BLaER1 treated with 17β-estradiol and CSF1 and Interleukin-3, amounts not matched to agents 10 nM and 100 nM (cell line): ENCODE results near the gene CLCNKA.

Source experiments
- H3K27ac ChIP-seq, 11 experiments: shearing (Covaris generic); formaldehyde crosslinking; 2 replicates each; pipeline ENCODE4 v1.8.1; 2022
- H3K27me3 ChIP-seq, 11 experiments: shearing (Covaris generic); formaldehyde crosslinking; 2 replicates each; pipeline ENCODE4 v1.8.1; 2022
- H3K36me3 ChIP-seq, 11 experiments: shearing (Covaris generic); formaldehyde crosslinking; 2 replicates each; pipeline ENCODE4 v1.8.1; 2022
- H3K4me1 ChIP-seq, 10 experiments: shearing (Covaris generic); formaldehyde crosslinking; 2 replicates each; pipeline ENCODE4 v1.8.1; 2022
- H3K4me2 ChIP-seq, 11 experiments: shearing (Covaris generic); formaldehyde crosslinking; 2 replicates each; pipeline ENCODE4 v1.8.1; 2022
- H3K4me3 ChIP-seq, 10 experiments: shearing (Covaris generic); formaldehyde crosslinking; 2 replicates each; pipeline ENCODE4 v1.8.1; 2022
- H3K9ac ChIP-seq, 11 experiments: shearing (Covaris generic); formaldehyde crosslinking; 2 replicates each; pipeline ENCODE4 v1.8.1; 2022
- H3K9me3 ChIP-seq, 11 experiments: shearing (Covaris generic); formaldehyde crosslinking; replicated peaks in 1 of 11; 2 replicates each; pipeline ENCODE4 v1.8.1; 2022
- H4K20me1 ChIP-seq, 11 experiments: shearing (Covaris generic); formaldehyde crosslinking; 2 replicates each; pipeline ENCODE4 v1.8.1; 2022
- Cebpa-rat ChIP-seq, 11 experiments: shearing (Covaris generic); IDR thresholded peaks; 2 replicates each; pipeline ENCODE4 v1.8.1; 2022

Gene CLCNKA

DNA sequence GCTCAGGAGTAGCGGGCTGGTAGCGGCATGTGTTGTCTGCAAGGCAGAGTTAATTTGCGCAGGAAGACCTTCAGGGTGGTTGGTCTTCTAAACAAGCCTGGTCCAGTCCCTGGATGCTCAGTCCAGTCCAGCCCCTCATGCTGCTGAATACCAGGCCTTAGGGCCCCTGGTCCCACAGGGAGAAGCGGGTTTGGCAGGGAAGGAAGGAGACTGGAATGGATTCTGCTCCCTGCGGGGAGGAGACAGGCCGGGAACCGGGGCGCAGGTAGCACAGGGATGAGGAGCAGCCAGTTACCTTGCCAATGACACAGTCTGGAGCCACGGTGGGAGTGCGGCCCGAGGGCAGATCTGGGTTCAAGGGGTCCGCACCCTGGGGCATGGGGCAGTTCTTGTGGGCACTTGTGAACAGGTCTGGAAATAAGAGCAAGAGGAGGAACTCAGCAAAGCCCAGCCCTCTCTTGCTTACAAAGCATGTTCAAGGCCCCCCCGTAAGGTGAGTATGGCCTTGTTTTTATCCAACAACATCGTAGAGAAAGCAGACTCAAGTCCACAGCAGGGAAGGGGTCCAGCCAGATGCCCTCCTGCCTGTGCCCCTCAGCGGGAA, 41.5 kb downstream of the CLCNKA start:
- peaks cover 26 to 54% (median 44%) of the 10 kb centered on the region in 10 experiments for H3K4me1 ChIP-seq
- TF ChIP-seq Cebpa-rat (IDR thresholded peaks at IDR 0.05) = no peak
- H3K4me3 ChIP-seq = no peak overlapping the region
- H4K20me1 ChIP-seq = peaks cover 0 to 4% (median 0%) of the 10 kb centered on the region in 11 experiments; a peak in 3 of 22 replicates
- H3K4me2 ChIP-seq = peak overlapping the region; percentile 52 to 91 (median 87)
- no peak overlapping the region for H3K27ac ChIP-seq
- no peaks in the 10 kb centered on the region for H3K36me3 ChIP-seq
- peaks cover 0 to 22% (median 0%) of the 10 kb centered on the region in 11 experiments; a peak in 4 of 22 replicates for H3K27me3 ChIP-seq
- H3K9ac ChIP-seq = peak overlapping the region in 7 of 11 experiments; percentile 4 to 43 (median 11); a peak in 4 of 22 replicates
- no peaks in the 10 kb centered on the region for H3K9me3 ChIP-seq

DNA sequence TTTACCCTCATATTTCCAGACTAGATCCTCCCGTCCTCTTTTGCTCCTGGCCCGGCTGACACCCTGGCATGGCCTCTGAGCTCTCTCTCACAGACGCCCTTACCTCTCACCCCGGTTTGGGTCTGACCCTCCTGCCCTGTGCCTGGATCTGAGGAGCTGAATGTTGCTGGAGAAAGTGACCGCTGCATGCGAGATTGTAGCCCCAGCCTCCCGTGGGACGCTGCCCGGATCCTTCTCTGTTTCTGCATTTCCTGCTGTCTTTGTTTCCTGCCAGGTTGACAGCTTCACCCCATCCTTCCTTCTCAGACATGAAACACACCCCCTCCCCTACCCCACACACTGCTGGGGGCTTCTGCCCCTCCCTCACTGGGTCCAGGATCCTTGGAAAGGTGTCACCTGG, 42.1 kb downstream of the CLCNKA start:
- Histone ChIP-seq H3K36me3 (no peaks in the 10 kb centered on the region), H3K27ac (0 out of 22 replicates have a peak overlapping the region, but pooled peaks of 1 of the 11 experiments have one; percentile 21), H3K27me3 (peaks cover 0 to 22% (median 0%) of the 10 kb centered on the region in 11 experiments; a peak in 4 of 22 replicates), H3K9ac (peak overlapping the region in 9 of 11 experiments; percentile 4 to 53 (median 17); a peak in 7 of 22 replicates), H3K9me3 (no peaks in the 10 kb centered on the region), H3K4me1 (peaks cover 31 to 60% (median 50%) of the 10 kb centered on the region in 10 experiments), H4K20me1 (peaks cover 0 to 4% (median 0%) of the 10 kb centered on the region in 11 experiments; a peak in 3 of 22 replicates), H3K4me2 (peak overlapping the region; percentile 52 to 91 (median 87)), H3K4me3 (peak overlapping the region in 1 of 10 experiments; percentile 3; a peak in 2 of 20 replicates)
- TF ChIP-seq Cebpa-rat (IDR thresholded peaks at IDR 0.05) = no peak

DNA sequence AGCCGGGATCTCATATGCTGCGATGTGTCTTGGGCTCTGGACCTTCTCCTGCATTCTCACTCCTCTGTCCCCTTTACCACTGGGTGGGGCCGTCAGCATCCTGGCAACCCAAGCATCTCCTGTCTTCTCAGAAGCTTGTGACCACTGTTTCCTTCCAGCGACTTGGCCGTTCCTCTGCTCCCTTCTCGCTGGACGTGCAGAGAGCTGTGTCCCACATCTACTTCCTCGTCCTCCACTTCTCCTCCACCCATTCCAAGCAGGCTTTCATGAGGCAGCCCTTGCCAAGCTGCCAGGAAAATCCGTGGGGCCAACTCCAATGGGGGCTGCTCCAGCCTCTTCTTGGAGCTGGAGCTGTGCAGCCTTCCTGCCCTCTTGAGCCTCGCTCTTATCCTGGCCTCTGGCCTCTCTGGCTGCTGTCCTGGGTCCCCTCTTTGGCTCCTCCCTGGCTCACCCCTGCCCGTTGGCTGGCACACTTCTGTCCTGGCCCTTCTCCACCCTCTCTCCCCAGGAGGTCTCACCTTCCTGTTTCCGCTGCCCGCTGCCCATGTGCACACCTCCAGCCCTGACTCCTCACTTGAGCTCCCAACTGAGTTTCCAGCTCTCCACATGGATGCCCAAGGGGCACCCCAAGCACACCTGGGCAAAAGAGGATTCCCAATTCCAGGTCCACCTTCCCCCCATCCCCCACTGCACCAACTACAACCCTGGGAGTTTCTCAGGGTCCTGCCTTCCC, 42.9 kb downstream of the CLCNKA start:
- Histone ChIP-seq H3K4me1 (peaks cover 31 to 68% (median 58%) of the 10 kb centered on the region in 10 experiments), H3K4me2 (peak overlapping the region; percentile 52 to 91 (median 87)), H3K4me3 (peak overlapping the region in 1 of 10 experiments; percentile 3; a peak in 3 of 20 replicates), H4K20me1 (peaks cover 0 to 4% (median 0%) of the 10 kb centered on the region in 11 experiments; a peak in 3 of 22 replicates), H3K27me3 (peaks cover 0 to 22% (median 0%) of the 10 kb centered on the region in 11 experiments; a peak in 4 of 22 replicates), H3K27ac (0 out of 22 replicates have a peak overlapping the region, but pooled peaks of 1 of the 11 experiments have one; percentile 21), H3K9ac (peak overlapping the region in 4 of 11 experiments; percentile 7 to 53 (median 14); a peak in 2 of 22 replicates), H3K9me3 (no peaks in the 10 kb centered on the region), H3K36me3 (no peaks in the 10 kb centered on the region)
- TF ChIP-seq Cebpa-rat (IDR thresholded peaks at IDR 0.05) = no peak

DNA sequence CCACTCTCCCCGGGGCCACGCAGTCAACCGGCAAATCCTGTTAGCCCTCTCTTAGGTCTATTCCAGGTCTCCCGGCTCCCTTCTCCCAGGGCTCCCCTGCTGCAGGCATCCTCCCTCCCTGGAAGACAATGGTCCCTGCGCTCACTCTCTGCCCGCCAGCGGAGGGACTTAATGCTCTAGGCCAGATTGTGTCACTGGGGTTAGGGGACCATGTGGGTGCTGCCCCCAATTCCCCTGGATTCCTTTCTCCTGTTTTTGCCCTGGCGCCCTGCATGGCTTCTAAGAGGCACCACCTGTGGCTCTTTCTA, 43.4 kb downstream of the CLCNKA start:
- H3K27me3 ChIP-seq = peaks cover 0 to 22% (median 0%) of the 10 kb centered on the region in 11 experiments; a peak in 4 of 22 replicates

DNA sequence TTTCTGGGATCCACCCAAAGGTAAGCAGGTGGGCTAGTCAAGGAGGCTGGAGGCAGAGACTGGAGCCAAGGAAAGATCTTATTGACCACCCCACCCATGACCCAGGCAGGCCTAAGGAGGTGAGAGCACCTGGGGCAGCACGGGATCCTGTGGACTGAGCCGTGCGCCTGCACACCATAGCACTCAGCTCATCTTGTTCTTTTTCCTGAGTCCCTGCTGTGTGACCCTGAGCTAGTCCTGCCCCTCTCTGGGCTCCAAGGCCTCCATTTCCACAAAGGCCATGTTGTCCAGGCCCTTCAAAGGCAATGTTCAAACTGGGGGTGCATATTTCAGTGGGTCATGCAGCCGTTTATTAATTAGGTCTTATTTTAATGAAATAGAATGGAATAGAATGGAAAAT, 44.4 kb downstream of the CLCNKA start:
- Histone ChIP-seq H3K9ac (no peak overlapping the region), H3K4me2 (peak overlapping the region in 3 of 11 experiments; percentile 75 to 94 (median 87); a peak in 4 of 22 replicates), H3K36me3 (no peaks in the 10 kb centered on the region), H3K4me3 (no peak overlapping the region), H3K27me3 (peaks cover 0 to 22% (median under 1%) of the 10 kb centered on the region in 11 experiments; a peak in 10 of 22 replicates), H3K27ac (no peak overlapping the region), H3K9me3 (no peaks in the 10 kb centered on the region), H3K4me1 (peaks cover 31 to 77% (median 65%) of the 10 kb centered on the region in 10 experiments), H4K20me1 (peaks cover 0 to 9% (median 0%) of the 10 kb centered on the region in 11 experiments; a peak in 4 of 22 replicates)
- no peak for TF ChIP-seq Cebpa-rat (IDR thresholded peaks at IDR 0.05)

More for the DNA sequence above, 43.4 kb downstream of the CLCNKA start:
- peaks cover 0 to 4% (median 0%) of the 10 kb centered on the region in 11 experiments; a peak in 3 of 22 replicates for H4K20me1 ChIP-seq
- no peaks in the 10 kb centered on the region for H3K36me3 ChIP-seq
- no peak overlapping the region for H3K4me3 ChIP-seq
- H3K4me2 ChIP-seq = peak overlapping the region; percentile 52 to 91 (median 87); a peak in 19 of 22 replicates
- no peak overlapping the region for H3K27ac ChIP-seq
- no peaks in the 10 kb centered on the region for H3K9me3 ChIP-seq
- peaks cover 31 to 73% (median 63%) of the 10 kb centered on the region in 10 experiments for H3K4me1 ChIP-seq
- TF ChIP-seq Cebpa-rat (IDR thresholded peaks at IDR 0.05) = no peak
- no peak overlapping the region for H3K9ac ChIP-seq

DNA sequence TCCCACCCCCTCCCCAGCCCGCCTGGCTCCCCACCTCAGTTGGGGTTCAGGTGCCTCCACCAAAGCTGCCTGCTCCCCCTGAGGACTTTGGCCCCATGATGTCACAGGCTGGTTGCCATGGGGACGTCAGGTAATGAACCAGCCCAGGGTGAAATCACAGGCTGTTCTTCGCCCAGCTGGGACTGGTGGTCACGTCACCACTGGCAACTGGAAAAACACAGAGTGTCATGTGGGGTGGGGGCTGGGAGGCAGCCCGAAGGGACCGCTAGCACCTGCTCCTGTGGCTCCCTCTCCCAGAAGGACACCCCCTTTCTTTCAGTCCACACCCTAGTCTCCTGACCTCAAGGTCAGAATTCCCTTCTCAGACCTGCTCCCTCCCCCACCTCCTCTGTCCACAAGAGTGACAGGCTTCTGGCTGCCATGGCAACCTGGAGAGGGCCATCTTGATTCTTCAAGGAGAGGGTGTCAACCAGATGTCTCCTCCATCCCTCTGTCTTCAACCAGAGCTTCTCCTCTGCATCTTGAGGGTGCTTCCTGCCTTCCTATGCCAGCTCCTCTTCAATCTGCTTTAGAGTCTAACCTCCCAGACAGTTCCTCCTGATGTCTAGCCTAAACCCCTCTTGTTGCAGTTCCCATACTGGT, 45.4 kb downstream of the CLCNKA start:
- no peak for TF ChIP-seq Cebpa-rat (IDR thresholded peaks at IDR 0.05)
- peak overlapping the region in 2 of 11 experiments; percentile 6 to 49; a peak in 2 of 22 replicates for H3K9ac ChIP-seq
- H3K36me3 ChIP-seq = no peaks in the 10 kb centered on the region
- H4K20me1 ChIP-seq = peaks cover 0 to 17% (median 3%) of the 10 kb centered on the region in 11 experiments; a peak in 9 of 22 replicates
- H3K4me3 ChIP-seq = no peak overlapping the region
- peak overlapping the region in 2 of 11 experiments; percentile 1 to 14; a peak in 4 of 22 replicates for H3K27ac ChIP-seq
- H3K9me3 ChIP-seq = no peaks in the 10 kb centered on the region
- peaks cover 5 to 29% (median 11%) of the 10 kb centered on the region in 11 experiments for H3K27me3 ChIP-seq
- peaks cover 31 to 79% (median 67%) of the 10 kb centered on the region in 10 experiments for H3K4me1 ChIP-seq
- peak overlapping the region; percentile 6 to 94 (median 70); a peak in 20 of 22 replicates for H3K4me2 ChIP-seq

DNA sequence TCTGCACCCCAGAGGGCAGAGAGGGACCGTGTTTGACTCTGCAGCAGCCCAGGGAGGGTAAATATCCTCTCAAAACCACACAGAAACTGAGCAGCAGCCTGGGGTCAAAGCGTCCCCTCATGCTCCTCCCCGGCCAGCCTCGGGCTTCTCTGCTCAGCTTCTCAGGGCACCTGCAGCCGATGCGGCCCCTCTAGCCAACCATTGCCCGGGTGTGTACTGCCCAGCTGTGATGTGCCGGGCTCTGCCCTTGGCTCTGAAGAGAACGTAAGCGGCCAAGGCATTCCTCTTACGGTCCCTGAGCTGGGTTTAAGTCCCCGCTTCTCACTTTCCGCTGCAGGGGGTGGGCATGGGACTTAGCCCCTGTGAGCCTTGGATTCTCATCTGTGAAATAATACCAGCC, 46.1 kb downstream of the CLCNKA start:
- Histone ChIP-seq H3K4me1 (peaks cover 31 to 85% (median 68%) of the 10 kb centered on the region in 10 experiments), H3K4me3 (no peak overlapping the region), H4K20me1 (peaks cover 0 to 20% (median 5%) of the 10 kb centered on the region in 11 experiments; a peak in 9 of 22 replicates), H3K36me3 (no peaks in the 10 kb centered on the region), H3K9me3 (no peaks in the 10 kb centered on the region), H3K9ac (peak overlapping the region in 4 of 11 experiments; percentile 5 to 49 (median 27); a peak in 5 of 22 replicates), H3K27ac (peak overlapping the region in 2 of 11 experiments; percentile 1 to 14; a peak in 3 of 22 replicates), H3K4me2 (peak overlapping the region; percentile 32 to 94 (median 70)), H3K27me3 (peaks cover 11 to 36% (median 18%) of the 10 kb centered on the region in 11 experiments)
- no peak for TF ChIP-seq Cebpa-rat (IDR thresholded peaks at IDR 0.05)
